Calu3 (cell line): Measurements from ENCODE around the gene KRT36. TPM values are rescaled to one million over a fixed set of nuclear protein-coding genes. Genes with fewer than 3 reads are reported as not detected.

Source experiments
- BruUV-seq: library from RNA; stranded (reverse); fragments of 400-500 nt; replicated peaks from 2 replicates; lab custom pipeline; 2021; lab: Mats Ljungman, UMichigan
- CTCF ChIA-PET: fragments of 300-600 bp; sonication (Branson Sonifier 250); formaldehyde crosslinking; loops from one replicate; lab custom pipeline; 2022; ENCODE audit warnings: antibody characterized with exemption; lab: Charles Lee
- DNase-seq: peaks from one replicate; pipeline ENCODE4 v3.0.0; 2022
- H3K27ac Mint-ChIP-seq: one replicate; pipeline ENCODE4 v1.8.0; 2022; ENCODE audit warnings: mixed read lengths; ENCODE audit not compliant: unreplicated experiment
- H3K27me3 Mint-ChIP-seq: one replicate; pipeline ENCODE4 v1.8.0; 2022; ENCODE audit warnings: mixed read lengths; ENCODE audit not compliant: unreplicated experiment
- H3K36me3 Mint-ChIP-seq: one replicate; pipeline ENCODE4 v1.8.0; 2022; ENCODE audit warnings: mild to moderate bottlenecking, moderate library complexity, mixed read lengths; ENCODE audit not compliant: insufficient read depth, unreplicated experiment
- H3K4me1 Mint-ChIP-seq: one replicate; pipeline ENCODE4 v1.8.0; 2022; ENCODE audit warnings: mild to moderate bottlenecking, low read depth, mixed read lengths; ENCODE audit not compliant: unreplicated experiment
- H3K4me3 Mint-ChIP-seq: one replicate; pipeline ENCODE4 v1.8.0; 2022; ENCODE audit warnings: mild to moderate bottlenecking, low read depth, moderate library complexity, mixed read lengths; ENCODE audit not compliant: unreplicated experiment
- H3K9me3 Mint-ChIP-seq: one replicate; pipeline ENCODE4 v1.8.0; 2022; ENCODE audit warnings: low read depth, mixed read lengths; ENCODE audit not compliant: unreplicated experiment
- intact Hi-C: fragments of 100-400 bp; cut with micrococcal nuclease; formaldehyde crosslinking; loops from one replicate; pipeline ENCODE4 v1.10.0; 2022; ENCODE audit not compliant: unreplicated experiment
- total RNA-seq: library from RNA; stranded (reverse); gene quantifications from 2 replicates; pipeline ENCODE4 v1.2.3, GENCODE V29; 2022
- TF ChIP-seq, protein P1 (sequence below): fragments of 200-600 bp; IDR thresholded peaks from one replicate; pipeline ENCODE4 v1.8.0; 2022; ENCODE audit warnings: antibody characterized with exemption; ENCODE audit not compliant: unreplicated experiment

Gene KRT36
- total RNA-seq, 1 experiment from 2014 or later = not detected

- Mint-ChIP-seq H3K4me1 (peaks cover 73% of the 10 kb centered on the region), H3K4me3 (peak overlapping the region; percentile 95), H3K27me3 (no peaks in the 10 kb centered on the region), H3K36me3 (peaks cover 97% of the 10 kb centered on the region), H3K27ac (peak overlapping the region; percentile 99), H3K9me3 (no peaks in the 10 kb centered on the region)
- TF ChIP-seq, protein P1, sequence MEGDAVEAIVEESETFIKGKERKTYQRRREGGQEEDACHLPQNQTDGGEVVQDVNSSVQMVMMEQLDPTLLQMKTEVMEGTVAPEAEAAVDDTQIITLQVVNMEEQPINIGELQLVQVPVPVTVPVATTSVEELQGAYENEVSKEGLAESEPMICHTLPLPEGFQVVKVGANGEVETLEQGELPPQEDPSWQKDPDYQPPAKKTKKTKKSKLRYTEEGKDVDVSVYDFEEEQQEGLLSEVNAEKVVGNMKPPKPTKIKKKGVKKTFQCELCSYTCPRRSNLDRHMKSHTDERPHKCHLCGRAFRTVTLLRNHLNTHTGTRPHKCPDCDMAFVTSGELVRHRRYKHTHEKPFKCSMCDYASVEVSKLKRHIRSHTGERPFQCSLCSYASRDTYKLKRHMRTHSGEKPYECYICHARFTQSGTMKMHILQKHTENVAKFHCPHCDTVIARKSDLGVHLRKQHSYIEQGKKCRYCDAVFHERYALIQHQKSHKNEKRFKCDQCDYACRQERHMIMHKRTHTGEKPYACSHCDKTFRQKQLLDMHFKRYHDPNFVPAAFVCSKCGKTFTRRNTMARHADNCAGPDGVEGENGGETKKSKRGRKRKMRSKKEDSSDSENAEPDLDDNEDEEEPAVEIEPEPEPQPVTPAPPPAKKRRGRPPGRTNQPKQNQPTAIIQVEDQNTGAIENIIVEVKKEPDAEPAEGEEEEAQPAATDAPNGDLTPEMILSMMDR = no peak
- BruUV-seq = no TSS peak
- DNase-seq = peak; percentile 70
- CTCF ChIA-PET = interaction anchor here (0.6 to 19.2 kb wide), 21 partner anchors 9 to 702 kb away, joined by 3 to 471 read pairs (median 5); no protein-coding TSS in a partner anchor
- intact Hi-C loops = loop anchor here (5.0 to 10.0 kb wide), 2 partner anchors 586 to 664 kb away; partner anchors contain the start of gene KRT23
Observed at GRCh38 chr17:41520821-41521521, 31.3 kb upstream of the KRT36 start.

- peaks cover 67% of the 10 kb centered on the region for H3K4me1 Mint-ChIP-seq
- no TSS peak for BruUV-seq
- intact Hi-C loops = loop anchor here (5.0 to 10.0 kb wide), 2 partner anchors 585 to 662 kb away; partner anchors contain the start of gene KRT23
- CTCF ChIA-PET = interaction anchor here (0.5 to 19.2 kb wide), 7 partner anchors 10 to 662 kb away, joined by 3 to 471 read pairs (median 4); no protein-coding TSS in a partner anchor
- DNase-seq = peak; percentile 73
- no peaks in the 10 kb centered on the region for H3K9me3 Mint-ChIP-seq
- H3K27ac Mint-ChIP-seq = peak overlapping the region; percentile 99
- peak overlapping the region; percentile 5 for H3K4me3 Mint-ChIP-seq
- TF ChIP-seq, protein P1 = no peak
- H3K36me3 Mint-ChIP-seq = peaks cover 96% of the 10 kb centered on the region
- no peaks in the 10 kb centered on the region for H3K27me3 Mint-ChIP-seq
Observed at GRCh38 chr17:41519501-41520224, 30.0 kb upstream of the KRT36 start.

GRCh38 chr17:41518789-41519449 lies 29.2 kb upstream of the KRT36 start, which contains the start of gene KRT15:
KRT15 (minus strand) TSS chr17:41518890; CDS start chr17:41518827, 63 bp downstream.
- Mint-ChIP-seq H3K27ac (peak within 1 kb of the TSS; percentile 99), H3K4me1 (peaks cover 59% of the 10 kb centered on the region), H3K9me3 (no peaks in the 10 kb centered on the region), H3K4me3 (peak within 1 kb of the TSS; percentile 5), H3K27me3 (no peaks in the 10 kb centered on the region), H3K36me3 (peaks cover 96% of the 10 kb centered on the region)
- no TSS peak for BruUV-seq
- DNase-seq = no peak
- intact Hi-C loops = no loop called here
- CTCF ChIA-PET = interaction anchor here (0.6 to 19.2 kb wide), 9 partner anchors 9 to 871 kb away, joined by 3 to 471 read pairs (median 5); no protein-coding TSS in a partner anchor
- TF ChIP-seq, protein P1 = no peak

- no peaks in the 10 kb centered on the region for H3K9me3 Mint-ChIP-seq
- H3K27me3 Mint-ChIP-seq = no peaks in the 10 kb centered on the region
- H3K4me1 Mint-ChIP-seq = peaks cover 50% of the 10 kb centered on the region
- DNase-seq = no peak
- BruUV-seq = no TSS peak
- H3K27ac Mint-ChIP-seq = peak overlapping the region; percentile 99
- H3K36me3 Mint-ChIP-seq = peaks cover 96% of the 10 kb centered on the region
- intact Hi-C loops = no loop called here
- TF ChIP-seq, protein P1 = no peak
- no peak overlapping the region for H3K4me3 Mint-ChIP-seq
- CTCF ChIA-PET = interaction anchor here (0.6 to 19.2 kb wide), 5 partner anchors 10 to 872 kb away, joined by 3 to 471 read pairs (median 4); partner anchors contain the start of gene KRT13
Observed at GRCh38 chr17:41518031-41518430, 28.3 kb upstream of the KRT36 start.
